Measurements from ENCODE around the gene COL23A1.

- TF ChIP-seq, protein P1, sequence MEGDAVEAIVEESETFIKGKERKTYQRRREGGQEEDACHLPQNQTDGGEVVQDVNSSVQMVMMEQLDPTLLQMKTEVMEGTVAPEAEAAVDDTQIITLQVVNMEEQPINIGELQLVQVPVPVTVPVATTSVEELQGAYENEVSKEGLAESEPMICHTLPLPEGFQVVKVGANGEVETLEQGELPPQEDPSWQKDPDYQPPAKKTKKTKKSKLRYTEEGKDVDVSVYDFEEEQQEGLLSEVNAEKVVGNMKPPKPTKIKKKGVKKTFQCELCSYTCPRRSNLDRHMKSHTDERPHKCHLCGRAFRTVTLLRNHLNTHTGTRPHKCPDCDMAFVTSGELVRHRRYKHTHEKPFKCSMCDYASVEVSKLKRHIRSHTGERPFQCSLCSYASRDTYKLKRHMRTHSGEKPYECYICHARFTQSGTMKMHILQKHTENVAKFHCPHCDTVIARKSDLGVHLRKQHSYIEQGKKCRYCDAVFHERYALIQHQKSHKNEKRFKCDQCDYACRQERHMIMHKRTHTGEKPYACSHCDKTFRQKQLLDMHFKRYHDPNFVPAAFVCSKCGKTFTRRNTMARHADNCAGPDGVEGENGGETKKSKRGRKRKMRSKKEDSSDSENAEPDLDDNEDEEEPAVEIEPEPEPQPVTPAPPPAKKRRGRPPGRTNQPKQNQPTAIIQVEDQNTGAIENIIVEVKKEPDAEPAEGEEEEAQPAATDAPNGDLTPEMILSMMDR (IDR thresholded peaks at IDR 0.05; ENCODE audit: poor library complexity): no peak
- no peak for TF ChIP-seq EZH2phosphoT487 (IDR thresholded peaks at IDR 0.05; ENCODE audit: low read depth, severe bottlenecking, unreplicated experiment)
These were observed 153.8 kb downstream of the COL23A1 start for GRCh38 chr5:178436326-178436940.

Measured in hepatocyte (in vitro differentiated cells).